Stimulated activated memory B cell treated with anti-CD40 and anti-IgM and Interleukin-4, amounts not matched to agents 10 μg/mL and 1 μg/mL and 100 μg/mL, for 72 hours (primary cell): ENCODE measurements around the gene NCAM2.

Experiments used
- ATAC-seq: fragments of 150-1000 bp; cut with Tn5 transposase; 2 replicates; pipeline ENCODE4 v1.10.0; 2021
- H3K27ac Mint-ChIP-seq: one replicate; pipeline ENCODE4 v1.8.0; 2022; ENCODE audit warnings: mild to moderate bottlenecking, mixed read lengths
- H3K27me3 Mint-ChIP-seq: one replicate; pipeline ENCODE4 v1.8.0; 2022; ENCODE audit warnings: mixed read lengths
- H3K36me3 Mint-ChIP-seq: one replicate; pipeline ENCODE4 v1.8.0; 2022; ENCODE audit warnings: mixed read lengths
- H3K4me1 Mint-ChIP-seq: one replicate; pipeline ENCODE4 v1.8.0; 2022; ENCODE audit warnings: mixed read lengths
- H3K4me3 Mint-ChIP-seq: one replicate; pipeline ENCODE4 v1.8.0; 2022; ENCODE audit warnings: mild to moderate bottlenecking, moderate library complexity, mixed read lengths
- H3K9me3 Mint-ChIP-seq: one replicate; pipeline ENCODE4 v1.8.0; 2022; ENCODE audit warnings: mixed read lengths

NCAM2 gene

DNA sequence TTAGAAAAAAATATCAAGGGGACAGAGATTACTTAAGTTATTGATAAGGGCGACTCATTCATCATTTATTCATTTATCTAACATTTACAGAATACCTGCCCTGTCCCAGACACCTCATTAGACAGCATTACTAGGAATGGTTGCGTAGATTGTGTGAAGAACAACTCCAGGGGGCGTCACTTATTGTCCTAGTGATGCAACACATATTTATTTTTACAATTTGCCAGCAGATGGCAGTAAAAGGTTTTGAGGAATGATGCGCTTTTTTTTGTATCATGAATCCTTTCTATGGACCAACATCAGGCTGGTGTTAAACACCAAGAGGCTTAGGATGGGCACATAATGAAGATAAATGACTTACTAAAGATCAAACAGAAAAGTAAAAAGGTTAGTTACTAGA lies 5.5 kb downstream of the NCAM2 start:
- Mint-ChIP-seq H3K27me3 (peaks cover 22% of the 10 kb centered on the region), H3K4me3 (no peak overlapping the region), H3K36me3 (no peaks in the 10 kb centered on the region), H3K4me1 (no peaks in the 10 kb centered on the region), H3K27ac (no peak overlapping the region), H3K9me3 (no peaks in the 10 kb centered on the region)
- no peak for ATAC-seq

DNA sequence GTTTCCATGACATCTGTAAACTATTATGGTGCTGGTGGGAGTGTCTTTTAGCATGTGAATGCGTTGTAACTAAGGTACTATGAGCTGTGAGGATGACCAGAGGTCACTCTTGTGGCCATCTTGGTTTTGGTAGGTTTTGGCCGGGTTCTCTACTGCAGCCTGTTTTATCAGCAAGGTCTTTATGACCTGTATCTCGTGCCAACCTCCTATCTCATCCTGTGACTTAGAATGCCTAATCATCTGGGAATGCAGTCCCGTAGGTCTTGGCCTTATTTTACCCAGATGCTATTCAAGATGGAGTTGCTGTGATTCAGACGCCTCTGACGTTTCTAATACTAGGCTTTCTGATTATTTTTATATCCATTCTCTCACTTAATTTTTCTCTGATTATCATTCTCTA lies 9.4 kb downstream of the NCAM2 start:
- ATAC-seq = no peak
- Mint-ChIP-seq H3K27me3 (no peaks in the 10 kb centered on the region), H3K4me1 (no peaks in the 10 kb centered on the region), H3K9me3 (no peaks in the 10 kb centered on the region), H3K27ac (no peak overlapping the region), H3K36me3 (no peaks in the 10 kb centered on the region), H3K4me3 (no peak overlapping the region)

- Mint-ChIP-seq H3K36me3 (no peaks in the 10 kb centered on the region), H3K4me1 (no peaks in the 10 kb centered on the region), H3K4me3 (no peak overlapping the region), H3K27ac (no peak overlapping the region), H3K27me3 (no peaks in the 10 kb centered on the region), H3K9me3 (no peaks in the 10 kb centered on the region)
- no peak for ATAC-seq
Observed at GRCh38 chr21:21010228-21010627, 12.0 kb downstream of the NCAM2 start.

- no peaks in the 10 kb centered on the region for H3K36me3 Mint-ChIP-seq
- H3K4me3 Mint-ChIP-seq = no peak overlapping the region
- no peaks in the 10 kb centered on the region for H3K4me1 Mint-ChIP-seq
- no peaks in the 10 kb centered on the region for H3K27me3 Mint-ChIP-seq
- no peak overlapping the region for H3K27ac Mint-ChIP-seq
- no peaks in the 10 kb centered on the region for H3K9me3 Mint-ChIP-seq
- ATAC-seq = no peak
Observed at GRCh38 chr21:21010698-21011097, 12.5 kb downstream of the NCAM2 start.

DNA sequence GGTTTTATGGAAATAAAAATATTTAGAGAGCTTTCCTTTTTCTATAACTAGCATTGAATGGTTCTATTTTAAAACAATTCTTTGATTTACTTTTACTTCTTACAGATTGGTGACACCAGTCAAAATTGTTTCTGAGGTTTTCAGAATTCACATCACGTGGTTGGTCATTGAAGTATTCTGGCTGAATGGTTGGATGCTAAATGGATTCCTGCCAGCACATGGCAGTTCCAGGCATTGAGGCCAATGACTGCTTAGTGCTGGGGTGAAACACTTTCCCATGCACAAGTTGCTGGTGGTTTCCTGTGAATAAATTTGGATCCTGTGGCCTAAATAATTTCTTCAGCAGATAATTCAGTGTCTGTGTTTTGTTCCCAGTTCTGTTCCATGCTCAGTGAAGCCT lies 20.6 kb downstream of the NCAM2 start:
- Mint-ChIP-seq H3K9me3 (peaks cover 3% of the 10 kb centered on the region), H3K27ac (no peak overlapping the region), H3K27me3 (no peaks in the 10 kb centered on the region), H3K4me3 (no peak overlapping the region), H3K4me1 (no peaks in the 10 kb centered on the region), H3K36me3 (no peaks in the 10 kb centered on the region)
- ATAC-seq = no peak

- no peak overlapping the region for H3K4me3 Mint-ChIP-seq
- ATAC-seq = no peak
- H3K27me3 Mint-ChIP-seq = no peaks in the 10 kb centered on the region
- no peak overlapping the region for H3K27ac Mint-ChIP-seq
- no peaks in the 10 kb centered on the region for H3K4me1 Mint-ChIP-seq
- no peaks in the 10 kb centered on the region for H3K36me3 Mint-ChIP-seq
- peaks cover 3% of the 10 kb centered on the region for H3K9me3 Mint-ChIP-seq
Observed at GRCh38 chr21:21019681-21020080, 21.5 kb downstream of the NCAM2 start.

DNA sequence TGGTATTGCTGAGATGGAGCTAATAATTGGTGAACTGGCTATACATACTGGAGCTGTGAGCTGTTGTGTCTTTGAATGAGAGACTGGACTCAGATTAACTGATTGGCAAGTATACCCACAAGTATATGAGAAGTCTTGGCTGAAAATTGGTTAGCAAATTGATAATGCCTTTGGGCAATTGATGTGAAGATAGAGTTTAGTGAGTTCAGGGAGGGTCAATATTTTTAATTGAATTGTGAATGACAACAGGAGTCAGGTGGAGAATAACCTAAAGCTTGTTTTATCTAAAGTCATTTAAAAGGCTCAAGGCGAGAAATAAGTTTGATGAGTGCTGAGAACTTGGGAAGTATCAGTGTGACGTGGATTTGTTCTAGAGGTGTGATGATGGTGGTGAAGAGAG lies 27.5 kb downstream of the NCAM2 start:
- ATAC-seq = no peak
- H3K27me3 Mint-ChIP-seq = no peaks in the 10 kb centered on the region
- no peaks in the 10 kb centered on the region for H3K4me1 Mint-ChIP-seq
- no peak overlapping the region for H3K27ac Mint-ChIP-seq
- H3K9me3 Mint-ChIP-seq = no peaks in the 10 kb centered on the region
- H3K4me3 Mint-ChIP-seq = no peak overlapping the region
- H3K36me3 Mint-ChIP-seq = no peaks in the 10 kb centered on the region

- Mint-ChIP-seq H3K27me3 (no peaks in the 10 kb centered on the region), H3K9me3 (no peaks in the 10 kb centered on the region), H3K36me3 (no peaks in the 10 kb centered on the region), H3K27ac (no peak overlapping the region), H3K4me1 (no peaks in the 10 kb centered on the region), H3K4me3 (no peak overlapping the region)
- no peak for ATAC-seq
Observed at GRCh38 chr21:21028275-21028820, 30.1 kb downstream of the NCAM2 start.

DNA sequence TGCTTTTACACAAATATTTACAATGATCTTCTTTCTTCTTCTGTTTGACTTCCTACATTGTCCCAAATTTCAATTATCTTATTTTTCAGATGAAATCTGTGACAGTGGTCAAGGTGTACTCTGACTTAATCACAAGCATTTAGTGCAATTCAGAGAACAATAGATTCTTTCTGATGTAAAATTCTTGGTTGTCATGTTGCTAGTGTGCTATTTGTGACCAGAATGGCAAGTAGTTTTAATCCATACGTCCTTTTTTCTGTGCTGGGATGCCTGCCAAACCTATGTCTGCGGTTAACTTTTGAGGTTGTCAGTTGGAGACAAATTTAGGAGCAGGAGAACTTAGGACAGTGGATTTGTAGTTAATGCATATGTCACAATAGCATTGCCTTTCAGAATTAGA lies 31.0 kb downstream of the NCAM2 start:
- H3K36me3 Mint-ChIP-seq = no peaks in the 10 kb centered on the region
- no peak for ATAC-seq
- no peaks in the 10 kb centered on the region for H3K27me3 Mint-ChIP-seq
- H3K27ac Mint-ChIP-seq = no peak overlapping the region
- no peak overlapping the region for H3K4me3 Mint-ChIP-seq
- no peaks in the 10 kb centered on the region for H3K4me1 Mint-ChIP-seq
- H3K9me3 Mint-ChIP-seq = no peaks in the 10 kb centered on the region

DNA sequence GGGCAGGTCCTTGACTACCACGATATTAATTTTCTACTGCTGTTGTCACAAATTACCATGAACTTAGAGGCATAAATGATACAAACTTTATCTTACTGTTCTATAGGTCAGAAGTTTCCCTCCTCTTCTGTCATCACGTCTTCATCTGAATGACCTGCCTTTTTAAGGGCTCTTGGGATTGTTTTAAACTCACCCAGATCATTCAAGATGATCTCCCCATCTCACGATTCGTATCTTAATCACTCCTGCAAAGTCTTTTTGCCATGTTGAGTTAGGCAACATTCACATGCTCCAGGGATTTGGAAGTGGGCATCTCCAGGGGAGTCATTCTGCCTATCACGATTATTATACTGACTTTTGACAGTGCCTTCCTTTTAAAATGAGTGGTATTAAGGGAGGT lies 32.1 kb downstream of the NCAM2 start:
- no peak overlapping the region for H3K4me3 Mint-ChIP-seq
- no peak for ATAC-seq
- H3K9me3 Mint-ChIP-seq = no peaks in the 10 kb centered on the region
- no peaks in the 10 kb centered on the region for H3K27me3 Mint-ChIP-seq
- H3K27ac Mint-ChIP-seq = no peak overlapping the region
- no peaks in the 10 kb centered on the region for H3K4me1 Mint-ChIP-seq
- no peaks in the 10 kb centered on the region for H3K36me3 Mint-ChIP-seq

DNA sequence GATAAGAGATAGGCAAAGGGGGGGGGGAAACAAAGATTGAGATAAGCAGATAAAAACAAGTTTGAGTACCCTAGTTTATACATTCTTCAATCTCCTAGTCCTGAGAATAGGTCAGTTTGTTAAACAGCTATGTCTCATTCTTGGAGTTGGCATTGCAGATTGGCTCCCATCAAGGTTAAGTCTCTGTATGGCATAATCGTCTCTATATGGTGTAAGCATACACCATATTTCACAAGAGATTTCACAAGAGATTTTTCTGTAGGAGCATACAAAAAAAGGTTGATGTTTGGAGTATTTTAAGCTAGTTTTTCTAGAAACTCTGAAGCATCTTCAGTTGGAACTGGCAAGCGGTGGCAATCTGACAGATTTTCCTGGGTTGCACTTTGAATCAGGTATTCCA lies 35.8 kb downstream of the NCAM2 start:
- Mint-ChIP-seq H3K9me3 (no peaks in the 10 kb centered on the region), H3K4me1 (no peaks in the 10 kb centered on the region), H3K27me3 (no peaks in the 10 kb centered on the region), H3K27ac (no peak overlapping the region), H3K4me3 (no peak overlapping the region), H3K36me3 (no peaks in the 10 kb centered on the region)
- no peak for ATAC-seq

DNA sequence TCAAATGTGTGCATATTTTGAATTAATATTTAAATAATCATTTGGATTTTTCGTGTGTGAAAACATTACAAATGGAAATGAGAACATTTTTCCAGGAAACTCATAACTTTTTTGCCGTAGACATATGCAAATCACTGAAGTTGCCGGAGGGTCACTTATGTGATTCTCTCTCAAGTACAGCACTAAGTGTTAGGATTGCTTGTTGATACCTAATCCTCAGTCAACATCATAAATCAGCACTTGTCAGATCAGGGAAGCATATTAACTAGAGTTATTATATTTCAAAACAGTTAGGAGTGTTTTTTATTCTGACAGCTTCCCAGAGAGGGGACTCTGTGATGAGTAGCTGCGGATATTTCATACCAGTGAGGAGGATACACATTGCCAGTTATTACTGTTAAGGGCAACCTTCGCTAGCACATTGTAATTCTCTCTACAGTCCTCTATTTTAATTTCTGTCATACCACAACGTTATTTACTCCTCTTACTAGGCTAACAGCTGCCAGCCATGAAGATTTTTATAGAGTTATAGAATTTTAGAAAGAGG lies 41.5 kb downstream of the NCAM2 start:
- H3K36me3 Mint-ChIP-seq = no peaks in the 10 kb centered on the region
- H3K27ac Mint-ChIP-seq = no peak overlapping the region
- no peaks in the 10 kb centered on the region for H3K27me3 Mint-ChIP-seq
- no peaks in the 10 kb centered on the region for H3K9me3 Mint-ChIP-seq
- H3K4me3 Mint-ChIP-seq = no peak overlapping the region
- no peaks in the 10 kb centered on the region for H3K4me1 Mint-ChIP-seq
- ATAC-seq = no peak

DNA sequence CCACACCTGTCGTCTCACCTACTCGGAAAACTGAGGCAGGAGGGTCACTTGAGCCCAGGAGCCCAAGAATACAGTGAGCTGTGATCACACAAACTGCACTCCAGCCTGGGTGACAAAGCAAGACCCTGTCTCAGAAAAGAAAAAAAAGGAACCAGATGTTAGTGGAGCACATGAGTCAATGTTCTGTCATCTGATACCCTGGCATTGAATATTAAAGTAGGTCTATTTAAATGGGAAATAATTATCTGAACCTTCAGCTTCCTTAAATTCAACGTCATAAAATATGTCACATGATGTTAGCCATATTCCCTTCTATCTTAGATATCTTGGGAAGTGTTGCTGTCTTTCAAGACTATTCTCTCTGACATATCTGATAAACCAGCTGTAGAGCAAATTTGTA lies 47.3 kb downstream of the NCAM2 start:
- Mint-ChIP-seq H3K36me3 (no peaks in the 10 kb centered on the region), H3K27ac (no peak overlapping the region), H3K4me1 (no peaks in the 10 kb centered on the region), H3K4me3 (no peak overlapping the region), H3K9me3 (no peaks in the 10 kb centered on the region), H3K27me3 (no peaks in the 10 kb centered on the region)
- no peak for ATAC-seq

- no peaks in the 10 kb centered on the region for H3K9me3 Mint-ChIP-seq
- H3K27ac Mint-ChIP-seq = no peak overlapping the region
- H3K36me3 Mint-ChIP-seq = no peaks in the 10 kb centered on the region
- ATAC-seq = no peak
- no peaks in the 10 kb centered on the region for H3K4me1 Mint-ChIP-seq
- no peaks in the 10 kb centered on the region for H3K27me3 Mint-ChIP-seq
- H3K4me3 Mint-ChIP-seq = no peak overlapping the region
Observed at GRCh38 chr21:21046063-21046462, 47.9 kb downstream of the NCAM2 start.

- H3K27ac Mint-ChIP-seq = no peak overlapping the region
- no peak overlapping the region for H3K4me3 Mint-ChIP-seq
- no peaks in the 10 kb centered on the region for H3K36me3 Mint-ChIP-seq
- H3K4me1 Mint-ChIP-seq = no peaks in the 10 kb centered on the region
- no peaks in the 10 kb centered on the region for H3K9me3 Mint-ChIP-seq
- no peaks in the 10 kb centered on the region for H3K27me3 Mint-ChIP-seq
- ATAC-seq = no peak
Observed at GRCh38 chr21:21051109-21052055, 53.2 kb downstream of the NCAM2 start.

- H3K9me3 Mint-ChIP-seq = no peaks in the 10 kb centered on the region
- no peak for ATAC-seq
- H3K4me3 Mint-ChIP-seq = no peak overlapping the region
- H3K4me1 Mint-ChIP-seq = no peaks in the 10 kb centered on the region
- H3K27ac Mint-ChIP-seq = no peak overlapping the region
- no peaks in the 10 kb centered on the region for H3K27me3 Mint-ChIP-seq
- H3K36me3 Mint-ChIP-seq = no peaks in the 10 kb centered on the region
Observed at GRCh38 chr21:21052672-21053071, 54.5 kb downstream of the NCAM2 start.
